ENCODE results near the gene TGFA.

DNA sequence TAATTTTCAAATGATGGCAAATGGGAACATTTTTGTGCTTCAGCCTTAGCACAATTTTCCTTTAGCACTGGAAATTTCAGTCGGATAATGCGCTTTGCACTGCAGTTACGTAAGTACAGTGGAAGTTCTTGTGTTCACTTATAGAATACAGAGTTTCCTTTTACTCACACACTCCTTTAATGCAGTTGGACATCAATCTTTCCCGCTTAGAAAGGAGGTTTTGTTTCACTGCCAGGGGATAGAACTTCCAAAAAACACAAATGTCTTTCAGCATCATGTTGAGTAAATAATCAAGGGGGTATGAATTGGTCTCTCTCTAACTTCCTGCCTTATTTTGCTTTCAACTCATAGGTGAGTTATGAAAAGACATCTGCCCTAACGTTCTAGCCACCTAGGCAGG lies 63.2 kb downstream of the TGFA start:
- TF ChIP-seq EZH2 (IDR thresholded peaks at IDR 0.05; ENCODE audit: insufficient read depth, low read length): no peak
- no peak for TF ChIP-seq CTCF (IDR thresholded peaks at IDR 0.05; ENCODE audit: insufficient read depth, low read depth, low read length)

All from astrocyte (in vitro differentiated cells and primary cell).